GM12878 (cell line): ENCODE measurements around the gene CNTNAP2. TPM values are rescaled to one million over a fixed set of nuclear protein-coding genes. Genes with fewer than 3 reads are reported as not detected.

Experiments
- ATAC-seq: fragments of 200-7000 bp; cut with Tn5 transposase; 3 replicates; pipeline ENCODE4 v1.9.1; 2020; ENCODE audit warnings: mild to moderate bottlenecking, moderate library complexity
- BruUV-seq: library from RNA; stranded (reverse); fragments of 400-500 nt; replicated peaks from 2 replicates; lab custom pipeline; 2021; lab: Mats Ljungman, UMichigan
- CTCF ChIA-PET: fragments of 300-600 bp; sonication (Branson Sonifier 250); formaldehyde crosslinking; extraction: SDS; loops from one replicate; lab custom pipeline; 2021; ENCODE audit warnings: inconsistent platforms; lab: Yijun Ruan, JAX
- POLR2A ChIA-PET: fragments of 350-600 bp; formaldehyde crosslinking; extraction: SDS; loops from one replicate; lab custom pipeline; 2021; ENCODE audit warnings: inconsistent platforms; lab: Charles Lee
- RAD21 ChIA-PET: fragments of 300-600 bp; sonication (Branson Sonifier 250); formaldehyde crosslinking; loops from one replicate; lab custom pipeline; 2023; ENCODE audit warnings: antibody characterized with exemption; ENCODE audit not compliant: unreplicated experiment; lab: Charles Lee
- SMC1A ChIA-PET: fragments of 300-600 bp; sonication (Branson Sonifier 250); formaldehyde crosslinking; loops from one replicate; lab custom pipeline; 2023; ENCODE audit not compliant: unreplicated experiment, uncharacterized antibody; lab: Charles Lee
- DNase-seq: peaks from one replicate; pipeline ENCODE4 v3.0.0-alpha.2; 2011; ENCODE audit warnings: low read depth, low spot score
- FAIRE-seq: peaks from 3 replicates; lab custom pipeline; 2011; peaks lifted over from hg19 to GRCh38; lab: Jason Lieb, UNC
- H2AFZ ChIP-seq: 2 replicates; pipeline ENCODE4 v1.6.0; 2011; ENCODE audit warnings: low read depth, low read length, control low read depth; ENCODE audit not compliant: control insufficient read depth
- H3K27ac ChIP-seq: 2 replicates; pipeline ENCODE4 v1.5.1; 2011; ENCODE audit warnings: control low read depth; ENCODE audit not compliant: control insufficient read depth, insufficient read depth
- H3K27me3 ChIP-seq, 2 experiments: replicated peaks in 1 of 2; 2 replicates each; pipeline versions ENCODE4 v1.6.0 to v1.6.1; 2011; ENCODE audit warnings: low read length in 1 of 2; ENCODE audit not compliant: control insufficient read depth in 2 of 2, insufficient read depth in 2 of 2
- H3K36me3 ChIP-seq, 2 experiments: 2 replicates each; pipeline ENCODE4 v1.5.1; 2011; ENCODE audit warnings: low read length in 1 of 2; ENCODE audit not compliant: control insufficient read depth in 2 of 2, insufficient read depth in 2 of 2
- H3K4me1 ChIP-seq: 2 replicates; pipeline ENCODE4 v1.6.1; 2011; ENCODE audit warnings: mild to moderate bottlenecking, low read length, moderate library complexity, mixed read lengths; ENCODE audit not compliant: control insufficient read depth, insufficient read depth
- H3K4me2 ChIP-seq: 2 replicates; pipeline ENCODE4 v1.6.0; 2011; ENCODE audit warnings: control low read depth; ENCODE audit not compliant: control insufficient read depth, insufficient read depth
- H3K4me3 ChIP-seq: fragments of 200-600 bp; sonication (generic); 2 replicates; pipeline ENCODE4 v1.5.1; 2016
- H3K79me2 ChIP-seq: 2 replicates; pipeline ENCODE4 v1.6.0; 2011; ENCODE audit warnings: low read length; ENCODE audit not compliant: control insufficient read depth, insufficient read depth
- H3K9ac ChIP-seq: 2 replicates; pipeline ENCODE4 v1.8.0; 2011; ENCODE audit warnings: low read length, control low read depth, mixed read lengths; ENCODE audit not compliant: control insufficient read depth, insufficient read depth
- H3K9me3 ChIP-seq: replicated peaks from 3 replicates; pipeline ENCODE4 v1.5.1; 2011; ENCODE audit warnings: mild to moderate bottlenecking, low read length; ENCODE audit not compliant: control insufficient read depth, insufficient read depth
- H4K20me1 ChIP-seq: 2 replicates; pipeline ENCODE4 v1.6.0; 2011; ENCODE audit not compliant: control insufficient read depth, insufficient read depth
- BACH1 ChIP-seq: fragments of 450-650 bp; IDR thresholded peaks from 2 replicates; pipeline ENCODE4 v1.6.1; 2017; ENCODE audit warnings: mild to moderate bottlenecking, borderline replicate concordance
- CBX3 ChIP-seq: fragments of 200-600 bp; sonication (generic); IDR thresholded peaks from 2 replicates; pipeline ENCODE4 v1.6.1; 2016; ENCODE audit warnings: low read depth, borderline replicate concordance
- EP300 ChIP-seq, 2 experiments: fragments of 150-350 bp in 1 of 2; IDR thresholded peaks; 2 replicates each; pipeline ENCODE4 v1.6.1; 2011 to 2012; ENCODE audit warnings: low read depth in 2 of 2, low read length in 2 of 2, borderline replicate concordance in 1 of 2, improper control_type of control experiment in 1 of 2, inconsistent platforms in 1 of 2; ENCODE audit not compliant: control insufficient read depth in 1 of 2
- JUND ChIP-seq: IDR thresholded peaks from 2 replicates; pipeline ENCODE4 v1.6.1; 2012; ENCODE audit warnings: low read depth, mild to moderate bottlenecking, low read length, improper control_type of control experiment, moderate library complexity
- MYB ChIP-seq: fragments of 150-350 bp; IDR thresholded peaks from 2 replicates; pipeline ENCODE4 v1.6.1; 2014; ENCODE audit warnings: mild to moderate bottlenecking, low read depth, low read length, borderline replicate concordance
- PAX8 ChIP-seq: fragments of 450-650 bp; IDR thresholded peaks from 2 replicates; pipeline ENCODE4 v1.6.1; 2017; ENCODE audit warnings: mild to moderate bottlenecking, moderate library complexity
- POU2F2 ChIP-seq: IDR thresholded peaks from 3 replicates; pipeline ENCODE4 v1.6.1; 2011; ENCODE audit warnings: low read depth, mild to moderate bottlenecking, low read length, borderline replicate concordance
- RAD21 ChIP-seq: IDR thresholded peaks from 2 replicates; pipeline ENCODE4 v1.6.1; 2011; ENCODE audit warnings: mild to moderate bottlenecking, low read depth, low read length, moderate library complexity; ENCODE audit not compliant: insufficient read depth
- RBBP5 ChIP-seq: fragments of 200-600 bp; sonication (generic); conservative IDR thresholded peaks from 2 replicates; pipeline ENCODE4 v1.6.1; 2016
- SMARCA5 ChIP-seq: fragments of 450-650 bp; IDR thresholded peaks from 2 replicates; pipeline ENCODE4 v1.6.1; 2017; ENCODE audit warnings: mild to moderate bottlenecking
- SMC3 ChIP-seq: IDR thresholded peaks from 2 replicates; pipeline ENCODE4 v1.6.1; 2011; ENCODE audit warnings: low read length, improper control_type of control experiment, borderline replicate concordance
- WGBS: methylation state at CpG from one replicate; pipeline ENCODE4 v1.1.6; 2016; ENCODE audit warnings: low lambda C conversion rate; ENCODE audit not compliant: insufficient replicate concordance, insufficient coverage; ENCODE audit errors: missing lambda C conversion rate; 5-methylcytosine and 5-hydroxymethylcytosine counted together
- in situ Hi-C: fragments of 300-500 bp; cut with MboI; formaldehyde crosslinking; loops from 9 replicates; pipeline ENCODE4 v1.14.3; 2018; ENCODE audit warnings: mixed read lengths
- intact Hi-C: fragments of 100-400 bp; cut with micrococcal nuclease; formaldehyde crosslinking; loops from one replicate; pipeline ENCODE4 v1.14.2; 2022; ENCODE audit not compliant: unreplicated experiment
- polyA plus RNA-seq, 11 experiments: library from polyadenylated mRNA; depleted of rRNA in 4 of 11; unstranded in 6 of 11; stranded (reverse) in 5 of 11; fragments of >200 nt; fragmentation: Nextera tagmentation in 4 of 11; fragmentation: Illumina TruSeq in 1 of 11; extraction: Ambion mirVana in 4 of 11; extraction: Trizol in 1 of 11; gene quantifications; 1 replicate in 1 of 11; 2 replicates in 10 of 11; pipeline versions ENCODE4 v1.2.1 to v1.2.3, GENCODE V29; 2011 to 2016; ENCODE audit warnings: inconsistent platforms in 2 of 11, missing spikeins in 2 of 11, low read depth in 1 of 11
- total RNA-seq, 4 experiments: library from RNA; depleted of rRNA in 3 of 4; stranded (reverse); fragments of >200 nt in 3 of 4; fragmentation: Illumina TruSeq in 1 of 4; extraction: Trizol in 1 of 4; gene quantifications; 2 replicates each; pipeline versions ENCODE4 v1.2.1 to v1.2.3, GENCODE V29; 2013 to 2021

Gene CNTNAP2
- total and polyA plus RNA-seq, 10 of the 15 experiments (the other 5 are each of a cell fraction or from before 2014, with no cell fraction given): 0.03 to 0.08 (median 0.03) TPM; not detected in 7

- Histone ChIP-seq H3K79me2 (no peaks in the 10 kb centered on the region), H3K9ac (no peak overlapping the region), H3K36me3 (no peaks in the 10 kb centered on the region), H2AFZ (no peak overlapping the region), H3K9me3 (no peaks in the 10 kb centered on the region), H3K4me2 (no peak overlapping the region), H4K20me1 (no peaks in the 10 kb centered on the region), H3K4me1 (no peaks in the 10 kb centered on the region), H3K27me3 (no peaks in the 10 kb centered on the region), H3K27ac (no peak overlapping the region), H3K4me3 (no peak overlapping the region)
- no peak for DNase-seq
- BruUV-seq: no TSS peak
- intact Hi-C loops (no loop called here), in situ Hi-C loops (no loop called here)
- CTCF ChIA-PET: no interaction called here
- no peak for TF ChIP-seq SMC3
- FAIRE-seq: no peak
- POLR2A ChIA-PET: no interaction called here
- SMC1A ChIA-PET: no interaction called here
- RAD21 ChIA-PET: no interaction called here
- no peak for ATAC-seq
- WGBS: 59% methylated on average over 3 of the region's 3 CpGs
Observed at GRCh38 chr7:146966274-146966673, 849.7 kb downstream of the CNTNAP2 start.

GRCh38 chr7:146982482-146982881 is 865.9 kb downstream of the CNTNAP2 start:
- TF ChIP-seq CBX3: no peak
- TF ChIP-seq EP300 (IDR thresholded peaks at IDR 0.05; ENCODE audit: borderline replicate concordance in 1 of 2, control insufficient read depth in 1 of 2, low read depth in 2 of 2, low read length in 2 of 2): no peak
- TF ChIP-seq PAX8: no peak
- no peak for TF ChIP-seq RAD21
- no peak for TF ChIP-seq BACH1
- TF ChIP-seq JUND: no peak
- no peak for TF ChIP-seq MYB
- no peak for TF ChIP-seq POU2F2
- TF ChIP-seq SMARCA5: no peak
- TF ChIP-seq RBBP5: no peak
- TF ChIP-seq, all 136 proteins: peak for 0
- in situ Hi-C loops: no loop called here
- intact Hi-C loops: no loop called here
- ChIA-PET CTCF (no interaction called here), POLR2A (no interaction called here), SMC1A (no interaction called here), RAD21 (no interaction called here)
- DNase-seq (no peak), FAIRE-seq (no peak), ATAC-seq (no peak)
- Histone ChIP-seq H3K4me2 (no peak overlapping the region), H3K9ac (no peak overlapping the region), H4K20me1 (no peaks in the 10 kb centered on the region), H3K4me1 (no peaks in the 10 kb centered on the region), H3K27ac (no peak overlapping the region), H3K4me3 (no peak overlapping the region), H3K27me3 (no peaks in the 10 kb centered on the region), H2AFZ (no peak overlapping the region), H3K9me3 (no peaks in the 10 kb centered on the region), H3K36me3 (no peaks in the 10 kb centered on the region), H3K79me2 (no peaks in the 10 kb centered on the region)
- 0% methylated on average over 2 of the region's 2 CpGs for WGBS
- no TSS peak for BruUV-seq
